ENCODE data around the gene TNK1. TPM values are rescaled to one million over a fixed set of nuclear protein-coding genes. Genes with fewer than 3 reads are reported as not detected.

Gene TNK1
- total and polyA plus RNA-seq, 2 donors from 2014 or later, result 7.6 to 9.3 TPM

- peaks cover 0 to 26% (median 5%) of the 10 kb centered on the region in 3 donors for H3K4me1 ChIP-seq (ENCODE audit: control insufficient read depth in 2 of 3, insufficient read depth in 2 of 3, low read depth in 1 of 3, low read length in 3 of 3)
- peak overlapping the region; percentile 42 to 79 (median 52) for H3K4me3 ChIP-seq (ENCODE audit: low read length in 3 of 3)
- intact Hi-C loops (cut with DNase I), result no loop called here
- DNase-seq (peak; percentile 62 to 90 (median 80)), FAIRE-seq (no peak)
- H3K27ac ChIP-seq (ENCODE audit: low read depth in 2 of 2, low read length in 2 of 2), result peak overlapping the region; percentile 53 to 86
- H3K27me3 ChIP-seq (ENCODE audit: control insufficient read depth, insufficient read depth, low read length), result peaks cover 7% of the 10 kb centered on the region
- TF ChIP-seq, protein P1, sequence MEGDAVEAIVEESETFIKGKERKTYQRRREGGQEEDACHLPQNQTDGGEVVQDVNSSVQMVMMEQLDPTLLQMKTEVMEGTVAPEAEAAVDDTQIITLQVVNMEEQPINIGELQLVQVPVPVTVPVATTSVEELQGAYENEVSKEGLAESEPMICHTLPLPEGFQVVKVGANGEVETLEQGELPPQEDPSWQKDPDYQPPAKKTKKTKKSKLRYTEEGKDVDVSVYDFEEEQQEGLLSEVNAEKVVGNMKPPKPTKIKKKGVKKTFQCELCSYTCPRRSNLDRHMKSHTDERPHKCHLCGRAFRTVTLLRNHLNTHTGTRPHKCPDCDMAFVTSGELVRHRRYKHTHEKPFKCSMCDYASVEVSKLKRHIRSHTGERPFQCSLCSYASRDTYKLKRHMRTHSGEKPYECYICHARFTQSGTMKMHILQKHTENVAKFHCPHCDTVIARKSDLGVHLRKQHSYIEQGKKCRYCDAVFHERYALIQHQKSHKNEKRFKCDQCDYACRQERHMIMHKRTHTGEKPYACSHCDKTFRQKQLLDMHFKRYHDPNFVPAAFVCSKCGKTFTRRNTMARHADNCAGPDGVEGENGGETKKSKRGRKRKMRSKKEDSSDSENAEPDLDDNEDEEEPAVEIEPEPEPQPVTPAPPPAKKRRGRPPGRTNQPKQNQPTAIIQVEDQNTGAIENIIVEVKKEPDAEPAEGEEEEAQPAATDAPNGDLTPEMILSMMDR (IDR thresholded peaks at IDR 0.05; ENCODE audit: borderline replicate concordance, extremely low read depth, insufficient read depth), result no peak
- no peaks in the 10 kb centered on the region for H3K36me3 ChIP-seq (ENCODE audit: control insufficient read depth in 2 of 3, insufficient read depth in 3 of 3, low read length in 3 of 3)
- H3K9me3 ChIP-seq (ENCODE audit: control insufficient read depth in 2 of 3, insufficient read depth in 1 of 3, low read length in 3 of 3), result no peaks in the 10 kb centered on the region
- H3K9ac ChIP-seq (ENCODE audit: low read length in 3 of 3), result peak overlapping the region; percentile 26 to 48 (median 29)
Observed at GRCh38 chr17:7437950-7438614, 57.2 kb downstream of the TNK1 start.

DNA sequence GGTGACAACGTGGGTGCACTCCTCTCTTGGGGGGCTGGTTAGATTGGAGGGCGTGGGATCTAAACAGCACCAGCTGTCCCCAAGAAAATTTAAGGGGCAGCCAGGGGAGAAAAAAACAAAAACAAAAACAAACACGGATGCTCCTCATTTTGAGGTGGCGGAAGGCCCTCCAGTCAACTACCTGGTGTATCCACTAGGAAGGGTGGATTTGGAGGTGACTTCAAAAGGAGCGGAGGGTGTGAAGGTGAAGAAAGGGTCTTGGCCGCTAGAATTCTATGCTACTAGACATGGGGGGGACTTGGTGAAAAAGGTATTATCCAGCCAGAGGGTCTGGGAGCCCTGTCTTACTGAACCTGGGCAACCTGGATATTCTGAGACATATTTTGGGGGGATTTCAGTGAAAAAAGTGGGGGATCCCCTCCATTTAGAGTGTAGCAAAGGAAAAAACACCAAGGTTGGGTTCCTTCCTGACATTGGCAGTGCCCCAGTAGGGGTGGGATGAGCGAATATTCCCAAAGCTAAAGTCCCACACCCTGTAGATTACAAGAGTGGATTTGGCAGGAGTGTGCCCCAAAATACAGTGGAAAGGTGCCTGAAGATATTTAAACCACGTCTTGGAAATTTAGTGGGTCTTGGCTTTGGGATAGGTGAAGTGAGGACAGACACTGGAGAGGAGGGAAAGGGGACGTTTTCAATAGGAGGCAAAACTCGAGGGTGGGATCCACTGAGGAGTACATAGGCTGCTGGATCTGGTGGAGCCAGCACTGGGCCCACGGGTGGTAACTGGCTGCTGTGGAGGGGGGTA lies 58.0 kb downstream of the TNK1 start:
- TF ChIP-seq, protein P1 (IDR thresholded peaks at IDR 0.05; ENCODE audit: borderline replicate concordance, extremely low read depth, insufficient read depth), result no peak
- no peaks in the 10 kb centered on the region for H3K36me3 ChIP-seq (ENCODE audit: control insufficient read depth in 2 of 3, insufficient read depth in 3 of 3, low read length in 3 of 3)
- intact Hi-C loops (cut with DNase I), result no loop called here
- FAIRE-seq, result no peak
- DNase-seq, result peak in 1 of 5 donors; percentile 38
- no peak overlapping the region for H3K27ac ChIP-seq (ENCODE audit: low read depth in 2 of 2, low read length in 2 of 2)
- peaks cover 7% of the 10 kb centered on the region for H3K27me3 ChIP-seq (ENCODE audit: control insufficient read depth, insufficient read depth, low read length)
- peak overlapping the region in 1 of 3 donors; percentile 48 for H3K4me3 ChIP-seq (ENCODE audit: low read length in 3 of 3)
- H3K9ac ChIP-seq (ENCODE audit: low read length in 3 of 3), result no peak overlapping the region
- H3K4me1 ChIP-seq (ENCODE audit: control insufficient read depth in 2 of 3, insufficient read depth in 2 of 3, low read depth in 1 of 3, low read length in 3 of 3), result peaks cover 0 to 26% (median 5%) of the 10 kb centered on the region in 3 donors
- no peaks in the 10 kb centered on the region for H3K9me3 ChIP-seq (ENCODE audit: control insufficient read depth in 2 of 3, insufficient read depth in 1 of 3, low read length in 3 of 3)

Other genes with a start within 250 kb of the TNK1 start
Only the 30 nearest of the 38 such genes appear.
- gene DLG4, start 161.3 kb upstream of the TNK1 start, total RNA-seq, result 18.9 TPM
- gene DLG4, start 161.3 kb upstream of the TNK1 start, polyA plus RNA-seq (ENCODE audit: insufficient read depth, low read depth, low replicate concordance), result 6.6 TPM
- 689 TPM for gene ACADVL, start 161.2 kb upstream of the TNK1 start, total RNA-seq
- gene ACADVL, start 161.2 kb upstream of the TNK1 start, polyA plus RNA-seq (ENCODE audit: insufficient read depth, low read depth, low replicate concordance), result 1,202 TPM
- gene DVL2, start 146.6 kb upstream of the TNK1 start, total RNA-seq, result 35.8 TPM
- gene DVL2, start 146.6 kb upstream of the TNK1 start, polyA plus RNA-seq (ENCODE audit: insufficient read depth, low read depth, low replicate concordance), result 18.0 TPM
- 28.1 TPM for gene PHF23, start 141.6 kb upstream of the TNK1 start, total RNA-seq
- gene PHF23, start 141.6 kb upstream of the TNK1 start, polyA plus RNA-seq (ENCODE audit: insufficient read depth, low read depth, low replicate concordance), result 48.5 TPM
- gene GABARAP, start 138.6 kb upstream of the TNK1 start, total RNA-seq, result 477 TPM
- 1,483 TPM for gene GABARAP, start 138.6 kb upstream of the TNK1 start, polyA plus RNA-seq (ENCODE audit: insufficient read depth, low read depth, low replicate concordance)
- 113 TPM for gene CTDNEP1, start 129.4 kb upstream of the TNK1 start, total RNA-seq
- 124 TPM for gene CTDNEP1, start 129.4 kb upstream of the TNK1 start, polyA plus RNA-seq (ENCODE audit: insufficient read depth, low read depth, low replicate concordance)
- 41.9 TPM for gene ELP5, start 128.9 kb upstream of the TNK1 start, total RNA-seq
- gene ELP5, start 128.9 kb upstream of the TNK1 start, polyA plus RNA-seq (ENCODE audit: insufficient read depth, low read depth, low replicate concordance), result 110 TPM
- gene CLDN7, start 118.6 kb upstream of the TNK1 start, total RNA-seq, result 233 TPM
- 119 TPM for gene CLDN7, start 118.6 kb upstream of the TNK1 start, polyA plus RNA-seq (ENCODE audit: insufficient read depth, low read depth, low replicate concordance)
- 4.2 TPM for gene SLC2A4, start 99.4 kb upstream of the TNK1 start, total RNA-seq
- 2.8 TPM for gene SLC2A4, start 99.4 kb upstream of the TNK1 start, polyA plus RNA-seq (ENCODE audit: insufficient read depth, low read depth, low replicate concordance)
- gene YBX2, start 86.5 kb upstream of the TNK1 start, total RNA-seq, result 1.3 TPM
- 3.3 TPM for gene YBX2, start 86.5 kb upstream of the TNK1 start, polyA plus RNA-seq (ENCODE audit: insufficient read depth, low read depth, low replicate concordance)
- 306 TPM for gene EIF5A, start 73.5 kb upstream of the TNK1 start, total RNA-seq
- gene EIF5A, start 73.5 kb upstream of the TNK1 start, polyA plus RNA-seq (ENCODE audit: insufficient read depth, low read depth, low replicate concordance), result 434 TPM
- gene GPS2, start 65.7 kb upstream of the TNK1 start, total RNA-seq, result 67.0 TPM
- 101 TPM for gene GPS2, start 65.7 kb upstream of the TNK1 start, polyA plus RNA-seq (ENCODE audit: insufficient read depth, low read depth, low replicate concordance)
- 44.7 TPM for gene NEURL4, start 51.8 kb upstream of the TNK1 start, total RNA-seq
- 21.2 TPM for gene NEURL4, start 51.8 kb upstream of the TNK1 start, polyA plus RNA-seq (ENCODE audit: insufficient read depth, low read depth, low replicate concordance)
- gene ACAP1, start 44.6 kb upstream of the TNK1 start, total RNA-seq, result 26.0 TPM
- 9.9 TPM for gene ACAP1, start 44.6 kb upstream of the TNK1 start, polyA plus RNA-seq (ENCODE audit: insufficient read depth, low read depth, low replicate concordance)
- gene KCTD11, start 28.9 kb upstream of the TNK1 start, total RNA-seq, result 14.4 TPM
- 7.2 TPM for gene KCTD11, start 28.9 kb upstream of the TNK1 start, polyA plus RNA-seq (ENCODE audit: insufficient read depth, low read depth, low replicate concordance)
- not detected for gene TMEM95, start 25.9 kb upstream of the TNK1 start, total RNA-seq
- gene TMEM95, start 25.9 kb upstream of the TNK1 start, polyA plus RNA-seq (ENCODE audit: insufficient read depth, low read depth, low replicate concordance), result not detected
- 35.0 TPM for gene PLSCR3, start 13.4 kb downstream of the TNK1 start, total RNA-seq
- gene PLSCR3, start 13.4 kb downstream of the TNK1 start, polyA plus RNA-seq (ENCODE audit: insufficient read depth, low read depth, low replicate concordance), result 26.4 TPM
- 55.8 TPM for gene TMEM256, start 23.0 kb downstream of the TNK1 start, total RNA-seq
- gene TMEM256, start 23.0 kb downstream of the TNK1 start, polyA plus RNA-seq (ENCODE audit: insufficient read depth, low read depth, low replicate concordance), result 389 TPM
- gene NLGN2, start 26.8 kb downstream of the TNK1 start, total RNA-seq, result 23.4 TPM
- 7.3 TPM for gene NLGN2, start 26.8 kb downstream of the TNK1 start, polyA plus RNA-seq (ENCODE audit: insufficient read depth, low read depth, low replicate concordance)
- gene SPEM1, start 39.2 kb downstream of the TNK1 start, total RNA-seq, result not detected
- gene SPEM1, start 39.2 kb downstream of the TNK1 start, polyA plus RNA-seq (ENCODE audit: insufficient read depth, low read depth, low replicate concordance), result not detected
- not detected for gene SPEM2, start 44.5 kb downstream of the TNK1 start, total RNA-seq
- gene SPEM2, start 44.5 kb downstream of the TNK1 start, polyA plus RNA-seq (ENCODE audit: insufficient read depth, low read depth, low replicate concordance), result not detected
- gene SPEM3, start 47.8 kb downstream of the TNK1 start, total RNA-seq, result not detected
- gene SPEM3, start 47.8 kb downstream of the TNK1 start, polyA plus RNA-seq (ENCODE audit: insufficient read depth, low read depth, low replicate concordance), result not detected
- 10.0 TPM for gene TMEM102, start 54.3 kb downstream of the TNK1 start, total RNA-seq
- 10.0 TPM for gene TMEM102, start 54.3 kb downstream of the TNK1 start, polyA plus RNA-seq (ENCODE audit: insufficient read depth, low read depth, low replicate concordance)
- 1.4 TPM for gene FGF11, start 58.4 kb downstream of the TNK1 start, total RNA-seq
- 7.7 TPM for gene FGF11, start 58.4 kb downstream of the TNK1 start, polyA plus RNA-seq (ENCODE audit: insufficient read depth, low read depth, low replicate concordance)
- gene CHRNB1, start 64.0 kb downstream of the TNK1 start, total RNA-seq, result 11.9 TPM
- 19.3 TPM for gene CHRNB1, start 64.0 kb downstream of the TNK1 start, polyA plus RNA-seq (ENCODE audit: insufficient read depth, low read depth, low replicate concordance)
- 64.8 TPM for gene ZBTB4, start 98.5 kb downstream of the TNK1 start, total RNA-seq
- 23.2 TPM for gene ZBTB4, start 98.5 kb downstream of the TNK1 start, polyA plus RNA-seq (ENCODE audit: insufficient read depth, low read depth, low replicate concordance)
- not detected for gene SLC35G6, start 100.4 kb downstream of the TNK1 start, total RNA-seq
- gene SLC35G6, start 100.4 kb downstream of the TNK1 start, polyA plus RNA-seq (ENCODE audit: insufficient read depth, low read depth, low replicate concordance), result not detected
- 133 TPM for gene POLR2A, start 103.3 kb downstream of the TNK1 start, total RNA-seq
- 18.6 TPM for gene POLR2A, start 103.3 kb downstream of the TNK1 start, polyA plus RNA-seq (ENCODE audit: insufficient read depth, low read depth, low replicate concordance)
- 48.0 TPM for gene TNFSF12, start 168.0 kb downstream of the TNK1 start, total RNA-seq
- 61.8 TPM for gene TNFSF12, start 168.0 kb downstream of the TNK1 start, polyA plus RNA-seq (ENCODE audit: insufficient read depth, low read depth, low replicate concordance)
- 99.2 TPM for gene TNFSF13, start 177.7 kb downstream of the TNK1 start, total RNA-seq
- gene TNFSF13, start 177.7 kb downstream of the TNK1 start, polyA plus RNA-seq (ENCODE audit: insufficient read depth, low read depth, low replicate concordance), result 68.6 TPM

All from kidney (tissue), 14 donors.